ENCODE measurements around the gene TBC1D9.
"Not testable (repeated sequence)": the region's sequence is repeated elsewhere in the genome, so short reads cannot be mapped to it uniquely, and the experiment has no call there.

Gene TBC1D9

GRCh38 chr4:140799686-140800225, 43.6 kb upstream of the TBC1D9 start:
- Histone ChIP-seq H3K36me3 (ENCODE audit: low read depth) (no peaks in the 10 kb centered on the region), H3K4me3 (ENCODE audit: severe bottlenecking) (no peak overlapping the region), H3K4me1 (ENCODE audit: insufficient read depth, poor library complexity, severe bottlenecking) (no peaks in the 10 kb centered on the region), H3K9me3 (ENCODE audit: severe bottlenecking) (no peaks in the 10 kb centered on the region), H3K27ac (ENCODE audit: poor library complexity, severe bottlenecking) (no peak overlapping the region), H3K27me3 (ENCODE audit: insufficient read depth, poor library complexity, severe bottlenecking) (no peaks in the 10 kb centered on the region)
- TF ChIP-seq CTCF (IDR thresholded peaks at IDR 0.05; ENCODE audit: poor library complexity, severe bottlenecking) = no peak
- no peak for DNase-seq (ENCODE audit: low spot score)
- no peak for ATAC-seq (ENCODE audit: low read depth)

- Histone ChIP-seq H3K4me3 (ENCODE audit: severe bottlenecking) (no peak overlapping the region), H3K27me3 (ENCODE audit: insufficient read depth, poor library complexity, severe bottlenecking) (no peaks in the 10 kb centered on the region), H3K27ac (ENCODE audit: poor library complexity, severe bottlenecking) (no peak overlapping the region), H3K36me3 (ENCODE audit: low read depth) (no peaks in the 10 kb centered on the region), H3K9me3 (ENCODE audit: severe bottlenecking) (no peaks in the 10 kb centered on the region), H3K4me1 (ENCODE audit: insufficient read depth, poor library complexity, severe bottlenecking) (peaks cover 7% of the 10 kb centered on the region)
- ATAC-seq (ENCODE audit: low read depth) = no peak
- TF ChIP-seq CTCF (IDR thresholded peaks at IDR 0.05; ENCODE audit: poor library complexity, severe bottlenecking) = no peak
- no peak for DNase-seq (ENCODE audit: low spot score)
Measured at GRCh38 chr4:140793291-140793690, 37.1 kb upstream of the TBC1D9 start.

- DNase-seq (ENCODE audit: low spot score) (no peak), ATAC-seq (ENCODE audit: low read depth) (peak; percentile 31; the same call in 1 of the 3 replicates)
- H3K4me3 ChIP-seq (ENCODE audit: severe bottlenecking) = no peak overlapping the region
- H3K4me1 ChIP-seq (ENCODE audit: insufficient read depth, poor library complexity, severe bottlenecking) = peaks cover 7% of the 10 kb centered on the region
- H3K36me3 ChIP-seq (ENCODE audit: low read depth) = no peaks in the 10 kb centered on the region
- no peaks in the 10 kb centered on the region for H3K9me3 ChIP-seq (ENCODE audit: severe bottlenecking)
- no peak for TF ChIP-seq CTCF (IDR thresholded peaks at IDR 0.05; ENCODE audit: poor library complexity, severe bottlenecking)
- no peaks in the 10 kb centered on the region for H3K27me3 ChIP-seq (ENCODE audit: insufficient read depth, poor library complexity, severe bottlenecking)
- no peak overlapping the region for H3K27ac ChIP-seq (ENCODE audit: poor library complexity, severe bottlenecking)
Measured at GRCh38 chr4:140790765-140791164, 34.6 kb upstream of the TBC1D9 start.

- Histone ChIP-seq H3K27ac (ENCODE audit: poor library complexity, severe bottlenecking) (no peak overlapping the region), H3K36me3 (ENCODE audit: low read depth) (no peaks in the 10 kb centered on the region), H3K4me1 (ENCODE audit: insufficient read depth, poor library complexity, severe bottlenecking) (peaks cover 7% of the 10 kb centered on the region), H3K4me3 (ENCODE audit: severe bottlenecking) (no peak overlapping the region), H3K27me3 (ENCODE audit: insufficient read depth, poor library complexity, severe bottlenecking) (no peaks in the 10 kb centered on the region), H3K9me3 (ENCODE audit: severe bottlenecking) (no peaks in the 10 kb centered on the region)
- DNase-seq (ENCODE audit: low spot score) = no peak
- ATAC-seq (ENCODE audit: low read depth) = no peak
- TF ChIP-seq CTCF (IDR thresholded peaks at IDR 0.05; ENCODE audit: poor library complexity, severe bottlenecking) = no peak
Measured at GRCh38 chr4:140790171-140790570, 34.0 kb upstream of the TBC1D9 start.

- H3K36me3 ChIP-seq (ENCODE audit: low read depth) = no peaks in the 10 kb centered on the region
- no peak for TF ChIP-seq CTCF (IDR thresholded peaks at IDR 0.05; ENCODE audit: poor library complexity, severe bottlenecking)
- H3K4me1 ChIP-seq (ENCODE audit: insufficient read depth, poor library complexity, severe bottlenecking) = peaks cover 7% of the 10 kb centered on the region
- no peaks in the 10 kb centered on the region for H3K27me3 ChIP-seq (ENCODE audit: insufficient read depth, poor library complexity, severe bottlenecking)
- no peaks in the 10 kb centered on the region for H3K9me3 ChIP-seq (ENCODE audit: severe bottlenecking)
- DNase-seq (ENCODE audit: low spot score) = no peak
- ATAC-seq (ENCODE audit: low read depth) = peak; percentile 93
- no peak overlapping the region for H3K4me3 ChIP-seq (ENCODE audit: severe bottlenecking)
- no peak overlapping the region for H3K27ac ChIP-seq (ENCODE audit: poor library complexity, severe bottlenecking)
Measured at GRCh38 chr4:140789759-140790158, 33.6 kb upstream of the TBC1D9 start.

- ATAC-seq (ENCODE audit: low read depth); H3K27me3 ChIP-seq (ENCODE audit: insufficient read depth, poor library complexity, severe bottlenecking); H3K9me3 ChIP-seq (ENCODE audit: severe bottlenecking); H3K4me1 ChIP-seq (ENCODE audit: insufficient read depth, poor library complexity, severe bottlenecking); H3K36me3 ChIP-seq (ENCODE audit: low read depth); DNase-seq (ENCODE audit: low spot score); H3K4me3 ChIP-seq (ENCODE audit: severe bottlenecking); H3K27ac ChIP-seq (ENCODE audit: poor library complexity, severe bottlenecking): not testable (repeated sequence)
Measured at GRCh38 chr4:140782787-140783186, 26.6 kb upstream of the TBC1D9 start.

Data from RWPE2 (cell line).